Kidney tubule cell (primary cell): ENCODE data around the gene GTPBP1.

Experiments
- DNase-seq: peaks from one replicate; pipeline ENCODE4 v3.0.0-alpha.2; 2018; ENCODE audit warnings: low spot score

The GTPBP1 gene

DNA sequence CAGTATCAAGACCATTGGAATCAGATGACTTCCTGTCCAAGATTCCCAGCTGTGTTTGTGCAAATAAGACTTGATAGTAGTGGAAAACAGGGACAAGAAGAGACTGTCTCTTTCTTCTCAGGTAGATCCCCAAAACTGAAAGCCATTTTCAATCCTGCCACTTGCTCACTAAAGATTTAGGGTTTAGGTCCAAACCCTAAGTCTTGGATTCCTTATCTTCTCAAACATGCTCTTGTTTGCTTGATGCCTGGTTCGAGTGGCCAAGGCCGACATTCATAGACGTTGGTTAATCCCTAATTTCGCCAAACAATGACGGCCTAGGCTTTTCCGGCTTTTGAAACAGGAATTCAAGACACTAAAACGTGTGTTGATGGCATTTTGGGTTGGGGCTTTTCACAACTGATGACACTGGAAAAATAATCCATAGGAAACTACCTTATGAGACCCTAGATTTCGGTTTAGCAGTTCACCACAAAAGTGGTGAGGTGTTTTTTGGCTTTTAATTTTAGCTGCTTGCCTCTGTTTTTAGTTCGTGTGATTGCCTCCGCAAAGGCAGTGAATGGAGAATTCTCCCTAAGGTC, 1.0 kb upstream of the GTPBP1 start:
- DNase-seq: no peak

DNA sequence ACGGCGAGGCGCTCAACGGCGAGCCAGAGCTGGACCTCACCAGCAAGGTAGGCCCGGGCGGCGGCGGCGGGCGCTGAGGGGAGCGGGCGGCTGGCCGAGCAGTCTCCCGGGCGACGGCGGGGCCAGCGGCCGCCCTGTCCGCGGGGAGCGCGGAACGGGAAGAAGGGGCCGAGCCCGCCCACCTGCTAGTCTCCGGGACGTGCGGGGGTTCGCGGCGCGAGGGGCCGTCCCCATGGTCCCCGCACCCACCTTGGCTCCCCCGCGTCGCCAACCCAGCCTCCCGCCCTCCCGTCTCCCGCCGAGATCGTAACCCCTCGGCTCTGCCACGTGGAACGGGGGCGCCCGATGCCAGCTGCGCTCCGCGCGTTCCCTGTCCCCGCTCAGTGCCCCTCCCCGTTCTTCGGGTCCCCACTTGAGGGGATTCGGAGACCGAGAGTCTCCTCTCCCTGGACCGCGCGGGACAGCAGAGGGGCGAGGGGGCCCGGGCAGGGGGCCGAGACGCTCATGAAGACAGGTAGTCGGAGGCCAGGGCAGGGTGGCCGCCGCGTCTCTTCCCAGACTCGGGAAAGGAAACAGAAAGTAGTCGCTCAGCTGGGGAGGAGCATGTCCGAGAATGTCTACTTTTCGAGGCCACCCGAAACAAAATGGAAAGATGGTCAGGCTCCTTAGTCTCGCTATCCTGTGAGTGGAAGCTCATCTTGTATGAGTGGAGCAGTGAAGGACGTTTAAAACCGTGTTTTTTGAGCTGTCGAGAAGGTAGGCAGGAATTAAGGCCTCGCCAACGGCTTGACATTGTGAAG, 557 bp downstream of the GTPBP1 start:
- peak; percentile 44 for DNase-seq

DNA sequence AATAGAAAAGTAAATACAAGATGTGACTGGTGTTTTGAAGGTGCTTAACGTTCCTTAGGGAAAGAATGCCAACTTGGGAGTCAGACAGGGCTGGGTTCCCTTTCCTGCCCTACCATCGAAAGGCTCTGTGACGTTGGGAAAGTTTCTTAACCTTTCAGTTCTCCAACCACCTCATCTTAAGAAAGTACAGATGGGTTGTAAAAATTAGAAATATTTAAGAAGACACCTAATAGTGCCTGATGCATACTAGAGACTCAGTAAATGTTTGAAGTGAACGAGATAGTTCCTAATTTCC, 1.1 kb downstream of the GTPBP1 start:
- DNase-seq: no peak

DNA sequence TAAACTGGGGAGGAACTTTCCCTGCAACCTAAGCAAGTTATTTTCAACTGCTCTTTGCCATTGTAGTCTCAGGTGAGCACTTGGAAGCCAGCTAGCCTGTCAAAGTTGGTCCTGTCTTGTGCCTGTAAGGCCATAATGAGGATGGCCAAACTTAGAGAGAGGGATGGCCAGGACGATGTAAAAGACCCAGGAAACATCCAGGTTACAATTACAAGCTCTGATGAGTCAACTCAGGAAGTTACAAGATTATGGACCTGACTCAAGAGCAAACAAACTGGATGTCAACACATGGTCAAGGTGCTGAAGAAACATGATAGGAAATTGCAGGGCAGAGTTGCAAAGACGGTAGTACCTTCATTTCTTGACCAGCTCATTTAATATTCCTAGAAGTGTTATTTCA, 1.6 kb downstream of the GTPBP1 start:
- DNase-seq: peak; percentile 79

DNA sequence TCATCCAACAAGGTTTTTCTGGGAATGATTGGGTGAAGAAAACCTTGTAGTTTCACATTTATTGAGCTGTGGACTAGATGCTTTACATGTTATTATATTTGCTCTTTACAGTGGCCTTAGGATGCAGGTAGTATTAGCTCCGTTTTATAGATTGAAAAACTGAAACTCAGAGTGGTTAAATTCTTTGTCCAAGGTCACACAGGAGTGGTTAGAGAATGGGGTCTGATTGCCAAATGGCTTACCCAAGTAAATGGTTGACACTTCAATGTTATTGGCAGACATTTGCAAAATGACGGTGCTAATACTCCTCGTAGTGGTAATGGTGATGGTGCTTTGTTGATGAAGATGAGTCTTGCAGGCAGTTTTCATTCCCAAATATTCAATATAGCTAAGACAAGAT, 2.2 kb downstream of the GTPBP1 start:
- no peak for DNase-seq

DNA sequence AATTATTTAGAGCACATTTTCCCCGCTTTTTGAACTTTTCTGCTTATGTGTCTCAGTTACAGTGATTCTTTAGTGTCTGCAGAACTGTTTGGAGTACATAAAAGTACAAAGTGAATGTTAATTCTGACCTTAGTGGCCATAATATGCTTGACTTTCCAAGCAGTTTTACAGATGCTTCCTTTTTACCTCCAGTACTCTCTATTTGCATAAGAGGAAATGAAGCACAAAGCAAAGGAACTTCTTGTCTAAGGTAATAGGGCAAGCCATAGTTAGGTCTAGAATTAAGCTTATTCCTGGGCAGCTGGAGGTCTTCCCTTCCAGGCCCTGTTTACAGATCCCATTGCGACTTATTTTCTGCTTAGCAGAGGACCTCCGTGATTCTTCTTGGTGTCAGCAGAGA, 3.6 kb downstream of the GTPBP1 start:
- no peak for DNase-seq

DNA sequence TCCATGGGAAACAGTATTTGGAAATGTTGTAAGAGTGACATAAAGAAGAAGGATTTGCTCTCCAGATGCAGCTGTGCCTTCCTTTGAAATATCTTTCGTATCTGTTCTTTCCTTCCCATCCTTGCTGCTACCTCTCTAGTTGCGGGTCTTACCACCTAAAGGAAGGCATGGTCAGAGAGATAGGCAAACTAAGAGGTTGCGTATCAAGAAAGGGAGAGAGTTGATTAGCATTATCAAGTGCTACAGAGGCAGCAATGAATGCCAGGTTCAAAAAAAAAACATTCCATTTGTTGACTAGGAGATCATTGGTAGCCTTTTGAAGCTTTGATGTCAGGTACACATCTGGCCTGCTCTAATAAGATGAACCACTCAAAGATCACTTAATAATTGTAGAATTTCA, 4.6 kb downstream of the GTPBP1 start:
- no peak for DNase-seq

DNA sequence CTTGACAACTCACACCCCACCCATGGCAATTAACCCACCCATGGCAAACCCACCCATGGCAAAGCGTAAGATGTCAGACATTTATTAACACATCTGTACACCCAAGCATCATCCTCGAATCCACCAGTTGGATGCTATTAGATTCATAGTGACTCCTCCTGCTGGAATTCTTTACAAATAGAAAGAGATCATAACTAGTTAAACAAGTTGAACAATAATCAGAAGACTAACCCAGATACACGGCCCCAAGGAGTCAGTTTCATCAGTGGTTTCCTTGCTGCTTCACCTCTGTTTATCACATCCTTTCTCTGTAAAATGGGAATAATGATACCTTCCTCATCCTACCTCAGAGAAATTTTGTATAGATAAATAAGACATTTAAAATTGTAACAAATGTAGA, 5.1 kb downstream of the GTPBP1 start:
- DNase-seq: peak; percentile 39

DNA sequence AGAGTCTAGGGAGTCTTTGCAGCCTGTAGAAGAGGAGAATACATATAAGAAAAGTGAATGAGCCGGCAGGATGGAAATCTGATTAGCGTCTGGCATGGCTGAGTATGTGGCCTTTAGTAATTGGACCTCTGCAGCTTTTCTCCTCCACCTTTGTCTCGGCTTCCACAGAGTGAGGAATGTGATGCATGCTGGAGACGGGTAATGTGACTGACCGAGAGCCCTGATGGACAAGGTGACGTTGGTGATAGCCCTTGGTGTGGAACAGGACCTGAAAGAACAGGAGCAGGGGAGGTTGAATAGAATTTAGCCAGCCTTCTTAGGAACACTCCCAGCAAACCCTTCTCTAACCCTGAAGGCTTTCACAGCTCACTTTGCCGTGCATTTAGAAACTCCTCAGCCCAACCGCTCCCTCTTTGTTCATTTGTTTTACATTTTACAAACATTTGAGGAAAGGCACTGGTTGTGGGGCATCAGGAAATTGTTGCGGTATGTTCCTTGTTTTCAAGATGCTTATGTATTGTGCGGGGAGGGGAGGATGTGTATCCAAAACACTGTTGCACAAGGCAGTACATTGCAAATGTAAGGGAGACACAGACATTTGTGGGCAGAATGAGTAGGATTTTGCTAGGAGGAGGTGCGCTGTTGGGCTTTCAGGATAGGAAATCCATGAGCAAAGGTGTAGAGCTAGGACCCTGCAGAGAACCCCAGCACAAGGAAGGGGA, 6.9 kb downstream of the GTPBP1 start:
- no peak for DNase-seq

DNA sequence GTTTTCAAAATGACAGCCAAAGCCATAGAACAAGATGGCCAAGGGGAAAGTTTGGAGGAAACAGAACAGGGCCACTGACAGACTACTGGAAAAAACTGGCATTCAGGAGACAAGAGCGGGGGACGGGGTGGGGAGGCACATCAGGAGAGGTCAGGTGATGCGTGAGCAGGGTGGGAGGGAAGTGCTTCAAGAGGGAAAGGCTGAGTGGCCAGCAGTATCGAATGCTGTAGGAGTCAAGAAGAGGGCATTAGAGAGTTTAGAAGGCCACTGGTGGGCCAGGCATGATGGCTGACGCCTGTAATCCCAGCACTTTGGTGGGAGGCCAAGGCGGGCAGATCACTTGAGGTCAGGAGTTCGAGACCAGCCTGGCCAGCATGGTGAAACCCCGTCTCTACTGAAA, 8.2 kb downstream of the GTPBP1 start:
- no peak for DNase-seq

DNA sequence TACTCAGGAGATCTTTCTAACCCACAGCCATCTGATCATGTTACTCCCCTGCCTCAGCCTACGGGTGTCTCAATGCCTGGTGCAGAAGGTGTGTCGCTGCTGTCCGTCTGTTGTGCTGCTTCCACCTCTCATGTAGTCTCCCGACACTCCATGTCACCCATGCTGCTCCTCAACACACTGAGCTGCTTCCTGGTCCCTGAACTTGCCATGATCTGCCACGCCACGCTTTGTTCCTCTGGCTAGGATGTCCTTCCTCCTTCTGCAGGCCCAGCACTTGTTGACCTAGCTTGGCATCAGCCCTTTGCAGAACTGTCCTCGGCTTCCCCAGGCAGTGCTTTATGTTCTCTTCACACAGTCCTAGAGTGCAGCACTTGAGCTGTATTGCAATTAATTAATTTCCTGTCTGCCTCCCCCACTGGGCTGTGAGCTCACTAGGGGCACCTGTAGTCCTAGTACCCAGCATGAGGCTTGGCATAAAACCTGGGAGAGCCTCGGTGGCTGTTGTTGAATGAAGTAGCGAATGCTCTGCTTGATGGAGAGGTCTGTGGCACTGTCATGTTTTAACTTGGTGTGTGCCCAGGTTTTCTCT, 9.5 kb downstream of the GTPBP1 start:
- no peak for DNase-seq

DNA sequence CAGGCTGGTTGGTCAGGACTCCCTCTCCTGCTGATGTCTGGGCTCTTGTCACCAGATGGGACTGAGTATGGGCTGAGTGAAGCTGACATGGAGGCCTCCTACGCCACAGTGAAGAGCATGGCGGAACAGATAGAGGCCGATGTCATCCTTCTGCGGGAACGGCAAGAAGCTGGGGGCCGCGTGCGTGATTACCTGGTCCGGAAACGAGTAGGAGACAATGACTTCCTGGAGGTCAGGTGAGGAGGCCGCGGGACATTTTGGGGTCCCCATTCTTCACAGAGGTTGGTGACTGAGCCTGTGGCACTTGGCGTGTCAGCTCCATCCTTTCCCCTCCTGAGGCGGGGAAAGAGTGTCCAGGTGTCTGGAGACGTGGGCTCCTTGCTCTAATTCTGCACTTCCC, 10.1 kb downstream of the GTPBP1 start:
- no peak for DNase-seq

DNA sequence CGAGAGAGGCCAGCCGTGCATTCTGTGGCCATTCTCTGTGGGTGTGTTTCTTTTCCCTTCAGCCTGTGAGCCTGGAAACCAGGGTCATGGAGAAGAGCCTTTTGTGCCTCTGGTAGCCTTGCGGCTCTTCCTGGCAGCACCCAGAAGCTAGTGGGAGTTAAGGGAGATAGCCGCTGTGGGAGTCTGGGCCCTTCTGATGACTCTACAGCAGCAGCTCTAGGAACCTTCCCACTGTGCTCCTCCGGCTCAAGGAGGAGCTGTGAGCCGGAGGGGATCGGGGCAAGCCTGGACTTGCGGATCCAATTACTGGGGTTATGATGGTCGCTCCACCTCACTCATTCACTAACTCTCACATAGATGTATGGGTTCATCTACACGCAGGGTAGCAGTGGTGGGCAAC, 10.5 kb downstream of the GTPBP1 start:
- no peak for DNase-seq

DNA sequence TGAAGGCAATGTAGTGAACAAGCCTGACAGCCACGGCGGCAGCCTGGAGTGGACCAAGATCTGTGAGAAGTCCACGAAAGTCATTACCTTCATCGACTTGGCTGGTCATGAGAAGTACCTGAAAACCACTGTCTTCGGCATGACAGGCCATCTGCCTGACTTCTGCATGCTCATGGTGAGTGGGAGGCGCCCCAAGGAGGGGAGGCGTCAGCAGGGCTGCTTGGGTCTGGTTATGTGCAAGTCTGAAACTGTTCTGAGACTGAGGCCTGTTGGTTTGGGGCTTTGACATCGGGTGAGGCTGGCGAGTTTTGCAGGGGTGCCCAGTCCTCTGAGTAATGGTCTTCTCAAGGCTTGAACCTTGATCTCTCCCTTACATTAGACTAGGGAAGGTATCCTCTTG, 11.1 kb downstream of the GTPBP1 start:
- DNase-seq: no peak

DNA sequence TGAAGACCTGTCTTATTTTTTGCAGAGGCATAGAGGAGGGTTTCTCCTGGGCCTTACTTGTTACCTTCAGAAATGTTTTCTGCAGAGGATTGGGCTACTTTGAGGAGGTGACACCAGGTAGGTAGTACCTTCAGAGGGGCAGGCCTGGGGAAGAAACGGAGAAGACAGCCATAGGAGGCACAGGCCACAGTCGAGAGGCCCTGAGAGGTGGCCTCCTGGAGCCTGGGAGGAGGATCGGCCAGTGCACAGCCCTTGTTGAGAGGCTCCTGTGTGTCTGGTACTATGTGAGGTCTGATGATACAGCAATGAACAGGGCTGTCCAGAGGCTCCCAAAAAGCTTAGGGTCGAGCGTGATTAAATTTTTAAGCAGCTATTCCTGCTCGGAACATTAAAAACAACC, 11.5 kb downstream of the GTPBP1 start:
- DNase-seq: no peak

DNA sequence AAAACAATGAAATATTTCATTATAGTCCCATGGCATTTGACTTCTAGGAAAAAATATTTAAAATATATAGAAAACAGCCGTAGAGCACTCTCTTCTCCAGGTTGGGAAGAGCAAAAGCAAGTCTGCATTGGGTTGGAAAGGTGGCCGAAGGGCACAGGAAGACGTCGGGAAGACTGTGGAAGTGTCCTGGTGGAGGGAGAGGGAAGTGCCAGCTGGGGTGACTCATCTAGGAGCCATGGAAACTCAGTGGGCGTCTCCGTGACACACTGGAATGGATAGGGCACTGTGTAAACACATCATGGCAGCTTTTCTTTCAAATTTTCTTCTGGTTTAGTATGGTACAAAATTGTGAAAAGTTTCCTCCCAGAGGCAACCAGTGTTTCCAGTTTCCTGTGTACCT, 12.7 kb downstream of the GTPBP1 start:
- DNase-seq: peak; percentile 89

DNA sequence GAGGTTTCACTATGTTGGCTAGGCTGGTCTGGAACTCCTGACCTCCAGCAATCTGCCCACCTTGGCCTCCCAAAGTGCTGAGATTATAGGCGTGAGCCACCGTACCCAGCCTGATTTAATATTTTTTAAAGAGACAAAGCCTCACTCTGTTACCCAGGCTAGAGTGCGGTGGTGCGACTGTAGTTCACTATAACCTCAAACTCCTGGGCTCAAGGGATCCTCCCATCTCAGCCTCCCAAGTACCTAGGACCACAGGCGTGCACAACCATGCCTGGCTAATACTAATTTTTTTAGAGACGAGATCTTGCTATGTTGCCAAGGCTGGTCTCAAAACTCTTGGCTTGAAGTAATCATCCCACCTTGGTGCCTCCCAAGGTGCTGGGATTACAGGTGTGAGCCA, 13.5 kb downstream of the GTPBP1 start:
- DNase-seq: no peak

DNA sequence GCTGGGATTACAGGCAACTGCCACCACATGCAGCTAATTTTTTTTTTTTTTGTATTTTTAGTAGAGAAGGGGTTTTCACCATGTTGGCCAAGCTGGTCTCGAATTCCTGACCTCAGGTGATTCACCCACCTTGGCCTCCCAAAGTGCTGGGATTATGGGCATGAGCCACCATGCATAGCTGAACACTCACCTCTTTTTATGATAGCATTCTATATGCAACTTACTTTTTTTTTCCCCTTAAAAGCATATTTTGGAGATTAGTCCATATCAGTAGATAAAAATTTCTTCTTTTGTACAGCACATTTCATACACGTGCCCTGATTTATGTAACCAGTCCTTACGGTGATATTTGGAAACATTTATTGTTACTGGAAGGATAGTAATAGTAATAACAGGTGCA, 14.6 kb downstream of the GTPBP1 start:
- peak; percentile 67 for DNase-seq

DNA sequence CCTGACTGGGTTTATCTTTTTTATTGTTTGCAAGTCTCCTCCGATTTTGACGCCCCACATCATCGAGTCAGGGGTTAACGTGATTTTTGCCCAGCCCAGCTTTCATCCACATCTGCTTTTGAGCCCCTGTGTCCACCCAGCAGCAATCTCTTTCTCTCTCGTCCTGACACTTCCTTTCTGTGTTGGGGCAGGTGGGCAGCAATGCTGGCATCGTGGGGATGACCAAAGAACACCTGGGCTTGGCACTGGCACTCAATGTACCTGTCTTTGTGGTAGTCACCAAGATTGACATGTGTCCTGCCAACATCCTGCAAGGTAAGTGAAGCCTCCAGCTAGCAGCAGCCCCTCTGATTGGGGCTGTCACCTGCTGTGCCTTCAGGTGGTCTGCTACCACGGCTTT, 15.8 kb downstream of the GTPBP1 start:
- DNase-seq: no peak

DNA sequence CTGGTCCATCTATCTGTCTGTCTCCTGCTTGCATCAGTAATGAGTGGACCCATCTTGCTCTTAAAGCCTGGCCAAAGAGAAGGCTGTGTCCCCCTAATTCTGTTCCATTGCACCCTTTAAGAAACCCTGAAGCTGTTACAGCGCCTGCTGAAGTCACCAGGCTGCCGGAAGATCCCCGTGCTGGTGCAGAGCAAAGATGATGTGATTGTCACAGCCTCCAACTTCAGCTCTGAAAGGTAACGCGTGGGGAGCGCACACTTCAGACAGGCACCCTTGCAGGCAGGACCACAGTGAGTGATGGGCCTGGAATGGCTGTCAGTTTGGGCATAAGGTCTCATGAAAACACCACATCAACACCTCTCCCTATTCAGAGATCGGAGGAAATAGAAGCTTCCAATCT, 18.4 kb downstream of the GTPBP1 start:
- no peak for DNase-seq

DNA sequence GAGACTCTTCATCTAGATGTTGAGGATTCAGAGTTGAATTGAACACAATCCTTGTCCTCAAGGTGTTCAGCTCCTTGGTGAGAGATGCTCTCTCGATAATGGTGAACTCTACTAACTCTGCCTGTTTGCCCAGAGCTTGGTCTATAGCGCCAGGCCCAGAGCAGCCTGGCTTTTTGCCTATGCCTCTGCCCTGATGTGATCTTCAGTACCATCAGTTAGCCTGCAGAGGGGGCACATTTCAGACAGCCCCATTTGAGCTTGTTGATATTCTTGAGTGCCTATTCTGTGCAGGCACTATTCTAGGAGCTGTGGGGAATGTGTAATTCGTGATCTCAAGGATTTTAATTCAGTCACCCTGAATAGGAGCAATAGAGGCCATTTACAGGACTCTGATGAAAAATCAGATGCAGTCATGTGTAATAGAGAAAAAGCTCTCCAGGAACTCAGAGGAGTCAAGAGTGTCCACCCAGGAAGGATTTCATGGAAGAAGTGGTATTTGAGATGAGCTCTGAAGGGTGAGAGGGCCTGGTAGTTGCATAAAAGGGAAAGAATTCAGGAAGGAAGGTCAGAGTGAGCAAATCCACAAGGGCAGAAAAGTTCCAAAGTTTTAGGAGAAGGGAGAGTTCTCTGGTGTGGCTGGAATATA, 19.3 kb downstream of the GTPBP1 start:
- DNase-seq: peak; percentile 47

DNA sequence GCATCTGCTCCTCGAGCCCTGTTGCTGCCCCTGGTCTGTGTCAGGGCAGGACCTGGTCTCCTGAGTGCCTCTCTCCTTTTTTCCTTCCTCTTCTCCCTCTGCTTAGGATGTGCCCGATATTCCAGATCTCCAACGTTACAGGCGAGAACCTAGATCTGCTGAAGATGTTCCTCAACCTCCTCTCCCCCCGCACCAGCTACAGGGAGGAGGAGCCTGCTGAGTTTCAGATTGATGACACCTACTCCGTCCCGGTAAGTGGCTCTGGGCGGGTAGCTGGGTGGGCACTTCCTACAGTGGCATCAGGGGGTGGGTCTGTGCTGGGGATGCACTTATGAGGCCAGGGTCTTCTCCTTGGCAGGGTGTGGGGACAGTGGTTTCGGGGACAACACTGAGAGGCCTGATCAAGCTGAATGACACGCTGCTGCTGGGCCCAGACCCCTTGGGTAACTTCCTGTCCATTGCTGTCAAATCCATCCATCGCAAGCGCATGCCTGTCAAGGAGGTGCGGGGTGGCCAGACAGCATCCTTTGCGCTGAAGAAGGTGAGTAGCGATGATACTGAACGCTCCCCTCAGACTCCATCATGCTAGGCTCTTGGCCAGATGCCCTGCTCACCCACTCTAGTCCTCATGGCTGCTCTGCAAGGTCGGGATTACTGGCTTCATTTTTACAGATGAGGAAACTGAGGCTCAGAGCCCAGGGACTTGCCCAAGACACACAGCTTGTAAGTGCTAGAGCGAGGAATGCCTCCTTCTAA, 20.3 kb downstream of the GTPBP1 start:
- no peak for DNase-seq
